Hindlimb muscle (tissue), 1 donor: Measurements from ENCODE around the gene CCDC136. TPM values are rescaled to one million over a fixed set of nuclear protein-coding genes. Genes with fewer than 3 reads are reported as not detected.

Experiments used
- DNase-seq: peaks from one replicate; pipeline ENCODE4 v3.0.0-alpha.2; 2013
- polyA plus RNA-seq: library from polyadenylated mRNA; unstranded; fragments of 120-200 nt; gene quantifications from one replicate; pipeline ENCODE4 v1.2.1, GENCODE V29; 2013; ENCODE audit not compliant: insufficient read length

Gene CCDC136
- polyA plus RNA-seq, 1 donor, result 19.1 TPM

DNA sequence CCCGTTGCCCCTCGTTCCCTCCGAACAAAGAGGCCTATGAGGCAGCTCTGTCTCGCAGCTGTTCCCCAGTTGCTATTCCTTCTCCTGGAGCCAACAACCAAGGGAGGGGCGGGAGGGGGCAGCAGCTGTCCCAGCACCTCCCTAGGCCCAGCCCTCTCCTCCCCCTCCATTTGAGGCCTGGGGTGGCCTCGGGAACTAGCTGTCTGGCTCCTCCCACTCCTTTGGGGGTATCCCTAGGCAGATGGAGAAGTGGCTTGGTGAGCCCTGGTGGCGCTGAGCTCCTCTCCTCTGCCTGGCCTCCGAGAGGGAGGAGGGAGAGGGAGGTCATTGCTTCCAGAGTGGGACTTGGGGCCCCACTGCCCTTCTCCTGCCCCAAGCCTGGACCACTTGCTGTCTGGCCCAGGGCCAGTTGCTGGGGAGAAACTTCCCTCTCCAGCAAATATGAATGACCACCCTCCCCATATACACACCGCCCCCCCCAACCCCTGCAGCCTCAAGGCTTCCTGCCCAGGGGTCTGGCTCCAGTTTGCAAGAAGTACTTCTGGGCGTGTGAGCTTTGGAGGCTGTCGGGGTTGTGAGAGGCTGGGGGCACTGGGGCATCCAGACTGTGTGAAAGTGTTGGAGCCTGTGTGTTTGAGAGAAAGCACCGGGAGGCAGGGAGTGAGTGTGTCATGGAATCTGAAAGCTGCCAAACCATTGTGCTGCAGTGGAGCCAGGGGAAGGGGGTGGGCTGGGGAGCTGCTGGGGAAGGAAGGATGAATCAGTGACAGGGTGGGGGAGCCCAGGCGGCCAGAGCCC, 41.6 kb downstream of the CCDC136 start:
- peak; percentile 93 for DNase-seq

DNA sequence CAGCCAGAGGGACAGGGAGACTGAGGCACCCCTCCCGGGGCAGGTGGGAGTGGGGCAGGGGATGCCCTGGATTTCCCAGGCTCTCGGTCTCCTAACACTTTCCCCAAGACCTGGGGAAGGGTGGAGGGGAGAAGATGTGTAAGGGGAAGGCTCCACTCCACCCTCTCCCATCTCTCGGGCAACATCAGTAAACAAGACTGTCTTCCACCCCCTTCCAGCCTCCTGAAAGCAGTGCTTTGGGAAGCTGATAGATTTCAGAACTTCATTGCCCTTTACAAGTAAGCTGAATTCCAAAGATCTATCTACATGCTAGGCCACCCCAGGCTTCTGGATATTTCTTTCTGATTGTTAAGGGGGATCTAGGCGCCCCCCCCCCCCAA, 42.2 kb downstream of the CCDC136 start:
- DNase-seq, result no peak

DNA sequence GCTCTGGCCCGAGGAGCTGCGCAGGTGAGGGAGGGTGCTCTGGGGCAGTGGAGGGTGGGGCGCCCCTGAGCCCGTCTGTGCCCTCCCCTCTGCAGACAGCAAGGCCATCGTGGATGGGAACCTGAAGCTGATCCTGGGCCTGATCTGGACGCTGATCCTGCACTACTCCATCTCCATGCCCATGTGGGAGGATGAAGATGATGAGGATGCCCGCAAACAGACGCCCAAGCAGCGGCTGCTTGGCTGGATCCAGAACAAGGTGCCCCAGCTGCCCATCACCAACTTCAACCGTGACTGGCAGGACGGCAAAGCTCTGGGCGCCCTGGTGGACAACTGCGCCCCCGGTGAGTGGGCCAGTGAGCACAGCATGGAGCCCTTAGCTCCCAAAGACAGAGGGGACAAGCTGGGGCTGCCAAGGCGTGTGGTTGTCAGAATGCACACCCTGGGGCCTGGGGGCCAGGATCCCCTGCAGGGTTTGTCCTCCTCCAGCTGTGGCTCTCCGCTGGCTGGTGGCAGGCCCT, 43.5 kb downstream of the CCDC136 start:
- no peak for DNase-seq

DNA sequence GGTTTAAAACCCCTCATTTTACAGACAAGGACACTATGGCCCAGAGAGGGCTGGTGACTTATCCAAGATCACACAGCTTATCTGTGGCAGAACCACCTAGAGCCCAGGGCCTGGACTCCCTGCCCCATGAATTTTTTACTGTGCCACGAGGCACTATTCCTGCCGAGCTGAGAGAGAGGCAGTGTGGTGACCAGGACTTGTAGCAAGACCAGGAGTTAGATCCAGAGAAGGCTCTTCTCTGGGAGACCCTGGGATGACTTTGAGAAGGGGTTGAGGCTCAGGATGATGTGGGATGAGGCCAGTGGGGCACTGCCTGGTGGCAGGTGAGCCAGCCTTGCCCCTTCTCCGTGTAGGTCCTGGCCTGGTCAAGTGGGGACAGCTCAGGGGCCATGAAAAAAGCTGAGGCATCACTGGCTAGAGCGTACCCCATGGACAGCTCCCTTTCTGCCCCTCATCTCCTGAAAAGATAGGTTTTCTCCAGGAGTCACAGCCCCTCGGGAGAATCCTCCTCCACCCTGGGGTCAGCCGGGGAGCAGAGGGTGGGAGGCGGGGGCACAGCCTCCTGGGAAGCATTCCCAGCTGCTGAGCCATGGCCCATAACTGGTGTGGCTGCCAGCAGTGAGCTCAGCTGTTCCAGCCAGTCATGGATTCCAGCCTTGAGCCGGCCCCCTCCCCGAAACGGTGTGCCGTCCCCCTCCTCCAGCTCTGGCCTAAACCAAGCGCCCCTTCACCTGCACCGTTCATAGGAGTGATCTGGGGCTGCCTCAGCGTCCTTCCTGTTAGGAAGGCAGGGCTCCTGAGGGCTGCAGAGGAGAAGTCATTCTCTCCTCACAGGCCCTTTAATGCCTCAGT, 44.2 kb downstream of the CCDC136 start:
- DNase-seq, result peak; percentile 49

DNA sequence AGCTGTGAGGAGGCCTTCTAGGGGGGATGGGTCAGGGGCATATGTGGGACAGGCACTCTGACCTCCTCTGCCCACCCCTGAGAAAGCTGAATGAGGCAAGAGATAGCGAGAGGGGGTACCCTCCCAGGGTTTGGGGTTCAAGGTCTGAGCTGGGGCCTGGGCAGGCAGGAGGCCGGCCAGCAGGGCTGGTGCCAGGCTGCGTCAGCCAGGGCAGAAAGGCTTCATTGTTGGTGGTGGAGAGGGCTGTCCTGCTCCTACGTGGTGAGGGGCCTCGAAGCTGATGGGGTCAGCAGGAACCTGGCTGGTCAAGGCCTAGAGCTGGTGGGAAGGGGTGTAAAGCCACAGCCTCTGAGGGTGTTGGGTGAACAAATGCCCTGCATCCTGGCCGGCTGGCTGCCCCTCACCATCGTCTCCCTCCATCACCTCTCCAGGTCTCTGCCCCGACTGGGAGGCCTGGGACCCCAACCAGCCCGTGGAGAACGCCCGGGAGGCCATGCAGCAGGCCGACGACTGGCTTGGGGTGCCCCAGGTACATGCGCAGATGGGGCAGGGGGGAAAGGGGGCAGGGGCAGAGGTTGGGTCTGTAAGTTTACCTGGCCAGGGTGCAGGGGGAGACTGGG, 45.1 kb downstream of the CCDC136 start:
- DNase-seq, result no peak

DNA sequence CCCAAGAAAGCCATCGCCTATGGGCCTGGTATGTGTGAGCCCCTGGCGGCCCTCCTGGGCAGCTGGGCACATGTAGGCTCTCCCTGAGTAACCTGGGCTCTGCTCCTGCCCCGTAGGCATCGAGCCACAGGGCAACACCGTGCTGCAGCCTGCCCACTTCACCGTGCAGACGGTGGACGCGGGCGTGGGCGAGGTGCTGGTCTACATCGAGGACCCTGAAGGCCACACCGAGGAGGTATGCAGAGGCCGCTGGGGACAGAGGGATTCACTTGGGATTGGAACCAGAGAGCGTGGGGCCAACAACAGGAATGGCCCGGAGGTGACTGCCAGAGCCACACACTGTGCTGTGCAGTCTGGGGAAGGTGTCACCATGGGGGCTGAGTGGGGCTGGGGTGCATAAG, 45.8 kb downstream of the CCDC136 start:
- DNase-seq, result no peak

DNA sequence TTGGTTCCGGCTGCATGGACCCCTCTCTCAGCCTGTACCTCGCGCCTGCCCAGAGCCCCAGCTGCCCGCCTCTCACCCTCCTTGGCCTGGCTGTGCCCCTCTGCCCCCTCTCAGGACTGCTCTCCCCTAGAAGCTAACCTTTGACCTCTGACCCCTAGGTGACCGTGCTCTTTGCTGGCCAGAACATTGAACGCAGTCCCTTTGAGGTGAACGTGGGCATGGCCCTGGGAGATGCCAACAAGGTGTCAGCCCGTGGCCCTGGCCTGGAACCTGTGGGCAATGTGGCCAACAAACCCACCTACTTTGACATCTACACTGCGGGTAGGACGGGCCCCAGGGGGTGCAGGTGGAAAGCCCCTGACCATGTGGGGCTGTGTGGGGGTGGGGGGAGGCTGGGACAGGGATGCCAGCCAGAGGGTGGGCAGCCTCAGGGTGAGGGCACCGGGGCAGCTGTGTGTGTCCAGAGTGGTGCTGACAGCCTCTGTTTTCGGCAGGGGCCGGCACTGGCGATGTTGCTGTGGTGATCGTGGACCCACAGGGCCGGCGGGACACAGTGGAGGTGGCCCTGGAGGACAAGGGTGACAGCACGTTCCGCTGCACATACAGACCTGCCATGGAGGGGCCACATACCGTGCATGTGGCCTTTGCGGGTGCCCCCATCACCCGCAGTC, 46.5 kb downstream of the CCDC136 start:
- DNase-seq, result no peak

DNA sequence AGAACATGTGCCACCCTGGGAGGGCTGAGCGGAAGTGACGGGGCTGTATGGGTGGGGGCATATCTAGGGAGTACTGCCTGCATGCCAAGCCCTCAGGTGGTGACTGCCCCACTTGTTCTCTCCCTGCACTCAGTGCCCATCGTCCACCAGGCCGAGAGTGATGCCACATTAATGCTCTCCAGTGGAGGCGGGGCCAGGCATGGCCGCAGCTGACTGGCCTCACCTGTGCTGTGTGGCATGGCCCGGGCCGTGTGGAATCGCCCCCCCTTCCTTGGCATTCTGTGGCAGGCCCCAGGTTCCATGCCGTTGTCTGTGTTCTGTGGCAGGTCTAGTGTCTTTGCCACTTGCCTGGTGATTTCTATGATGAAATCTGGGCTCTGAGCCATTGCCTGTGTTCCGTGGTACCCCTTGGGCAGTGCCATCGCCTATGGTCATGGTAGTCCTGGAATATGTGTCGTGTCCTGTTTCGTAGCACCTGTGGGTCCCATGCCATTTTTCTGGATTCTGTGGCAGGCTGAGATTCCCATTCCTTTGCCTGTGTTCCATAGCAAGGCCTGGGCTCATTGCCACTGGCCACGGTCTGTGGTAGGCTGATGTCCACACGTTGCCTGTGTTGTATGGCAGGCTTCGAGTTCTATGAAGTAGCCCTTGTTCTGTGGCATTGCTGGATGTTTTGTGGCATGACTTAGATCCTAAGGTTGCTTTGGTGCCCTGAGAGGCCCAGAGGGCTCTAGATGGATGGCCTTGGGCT, 47.4 kb downstream of the CCDC136 start:
- DNase-seq, result no peak

DNA sequence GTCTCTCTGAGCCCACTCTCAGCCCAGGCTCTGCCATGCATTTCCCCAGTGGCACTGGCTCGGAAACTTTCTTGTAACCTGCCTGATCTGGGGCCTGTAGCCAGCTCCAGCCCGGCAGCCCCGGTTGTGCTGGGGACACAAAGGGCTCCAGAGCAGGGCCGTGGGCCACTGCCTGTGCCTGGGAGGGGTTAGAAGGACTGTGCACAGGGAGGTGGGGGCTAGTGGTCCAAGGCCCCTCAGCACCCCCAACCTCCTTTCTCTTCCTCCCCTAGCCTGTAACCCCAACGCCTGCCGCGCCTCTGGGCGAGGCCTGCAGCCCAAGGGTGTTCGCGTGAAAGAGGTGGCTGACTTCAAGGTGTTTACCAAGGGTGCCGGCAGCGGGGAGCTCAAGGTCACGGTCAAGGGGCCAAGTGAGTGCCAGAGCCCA, 48.0 kb downstream of the CCDC136 start:
- no peak for DNase-seq

DNA sequence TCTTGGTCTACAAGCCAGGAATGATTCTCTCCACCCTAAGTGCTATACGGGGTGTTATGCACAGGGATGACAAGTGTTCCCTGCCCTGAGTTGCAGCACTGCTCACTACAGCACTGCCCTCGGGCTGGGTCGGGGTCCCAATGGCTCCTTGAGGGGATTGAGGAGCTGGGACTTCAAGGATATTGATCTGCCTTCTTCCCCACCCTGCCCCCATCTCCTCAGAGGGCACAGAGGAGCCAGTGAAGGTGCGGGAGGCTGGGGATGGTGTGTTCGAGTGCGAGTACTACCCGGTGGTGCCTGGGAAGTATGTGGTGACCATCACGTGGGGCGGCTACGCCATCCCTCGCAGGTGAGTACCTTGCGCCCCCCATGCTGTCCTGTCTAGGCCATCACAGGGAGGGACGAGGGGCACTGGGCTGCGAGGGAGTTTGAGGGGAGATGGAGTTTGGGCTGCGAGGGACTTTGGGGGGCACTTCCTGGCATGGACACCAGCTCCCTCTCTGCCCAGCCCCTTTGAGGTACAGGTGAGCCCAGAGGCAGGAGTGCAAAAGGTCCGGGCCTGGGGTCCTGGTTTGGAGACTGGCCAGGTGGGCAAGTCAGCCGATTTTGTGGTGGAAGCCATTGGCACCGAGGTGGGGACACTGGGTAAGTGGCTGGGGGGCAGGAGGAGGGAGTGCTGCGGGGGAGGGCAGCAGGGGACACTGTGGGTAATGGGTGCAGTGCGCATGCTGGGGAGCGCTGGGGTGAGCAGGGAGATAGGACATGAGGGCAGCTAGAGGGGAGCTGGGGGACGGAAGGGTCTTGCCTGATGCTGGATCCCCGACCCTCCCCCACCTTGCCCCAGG, 48.8 kb downstream of the CCDC136 start:
- DNase-seq, result no peak

DNA sequence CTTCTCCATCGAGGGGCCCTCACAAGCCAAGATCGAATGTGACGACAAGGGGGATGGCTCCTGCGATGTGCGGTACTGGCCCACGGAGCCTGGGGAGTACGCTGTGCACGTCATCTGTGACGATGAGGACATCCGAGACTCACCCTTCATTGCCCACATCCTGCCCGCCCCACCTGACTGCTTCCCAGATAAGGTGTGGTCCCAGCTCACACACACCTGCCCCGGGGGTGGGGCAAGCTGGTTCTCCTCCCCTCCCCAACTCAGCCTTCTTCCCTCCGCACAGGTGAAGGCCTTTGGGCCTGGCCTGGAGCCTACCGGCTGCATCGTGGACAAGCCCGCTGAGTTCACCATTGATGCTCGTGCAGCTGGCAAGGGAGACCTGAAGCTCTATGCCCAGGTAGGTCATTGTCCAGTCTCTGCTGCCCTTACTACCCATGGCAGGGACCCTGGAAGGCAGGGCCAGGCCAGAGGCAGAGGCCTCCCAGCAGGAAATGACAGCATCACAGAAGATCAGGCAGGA, 49.5 kb downstream of the CCDC136 start:
- DNase-seq, result no peak

DNA sequence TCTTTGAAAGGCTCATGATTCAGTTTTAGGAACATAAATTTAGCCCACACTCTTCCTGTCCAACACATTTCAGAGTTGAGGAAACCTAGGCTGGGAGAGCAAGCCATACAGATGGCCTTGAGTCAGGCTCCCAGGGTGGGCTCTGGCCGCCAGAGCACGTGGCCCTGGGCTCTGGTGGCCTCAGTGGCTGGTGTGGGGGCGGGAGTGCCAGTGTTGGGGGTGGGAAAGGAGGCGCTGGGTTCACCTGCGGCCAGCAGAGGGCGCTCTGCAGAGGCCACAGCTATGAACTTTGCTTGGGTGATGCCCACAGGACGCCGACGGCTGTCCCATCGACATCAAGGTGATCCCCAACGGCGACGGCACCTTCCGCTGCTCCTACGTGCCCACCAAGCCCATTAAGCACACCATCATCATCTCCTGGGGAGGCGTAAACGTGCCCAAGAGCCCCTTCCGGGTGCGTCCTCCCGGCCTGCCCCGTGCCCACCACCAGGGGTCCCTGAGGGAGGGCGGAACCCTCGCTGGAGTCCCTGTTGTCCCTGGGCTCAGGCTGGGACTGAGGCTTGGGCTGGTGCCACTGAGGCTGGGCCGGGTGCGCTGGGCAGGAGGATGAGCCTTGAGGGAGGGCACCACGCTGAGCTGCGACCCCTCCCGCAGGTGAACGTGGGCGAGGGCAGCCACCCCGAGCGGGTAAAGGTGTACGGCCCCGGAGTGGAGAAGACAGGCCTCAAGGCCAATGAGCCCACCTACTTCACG, 50.3 kb downstream of the CCDC136 start:
- DNase-seq, result no peak

DNA sequence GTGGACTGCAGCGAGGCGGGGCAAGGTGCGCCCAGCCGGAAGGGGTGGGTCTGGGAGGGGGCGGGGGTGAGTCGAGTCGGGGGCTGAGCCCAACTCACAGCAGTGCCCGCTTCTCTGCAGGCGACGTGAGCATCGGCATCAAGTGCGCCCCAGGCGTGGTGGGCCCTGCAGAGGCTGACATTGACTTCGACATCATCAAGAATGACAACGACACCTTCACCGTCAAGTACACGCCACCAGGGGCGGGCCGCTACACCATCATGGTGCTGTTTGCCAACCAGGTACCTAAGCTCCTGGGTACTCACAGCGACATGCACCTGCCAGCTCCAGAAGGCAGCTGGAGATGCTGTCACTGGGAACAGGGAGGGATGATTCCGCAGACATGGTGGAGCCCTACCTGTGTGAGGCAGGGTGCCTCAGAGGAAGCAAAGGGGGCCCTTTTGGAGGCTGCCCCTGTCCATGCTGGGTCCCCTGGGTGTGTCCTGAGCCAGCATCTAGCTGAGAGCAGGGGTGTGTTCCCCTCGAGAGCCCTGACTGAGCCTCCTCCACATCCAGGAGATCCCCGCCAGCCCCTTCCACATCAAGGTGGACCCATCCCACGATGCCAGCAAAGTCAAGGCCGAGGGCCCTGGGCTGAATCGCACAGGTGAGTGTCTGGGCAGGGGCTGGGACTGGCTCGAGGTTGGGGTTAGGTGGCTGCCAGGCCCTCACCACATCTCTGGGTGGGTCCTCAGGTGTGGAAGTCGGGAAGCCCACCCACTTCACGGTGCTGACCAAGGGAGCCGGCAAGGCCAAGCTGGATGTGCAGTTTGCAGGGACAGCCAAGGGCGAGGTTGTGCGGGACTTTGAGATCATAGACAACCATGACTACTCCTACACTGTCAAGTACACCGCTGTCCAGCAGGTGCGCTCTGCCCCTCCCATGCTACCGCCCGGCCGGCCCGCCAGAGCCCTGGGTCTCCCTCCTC, 51.2 kb downstream of the CCDC136 start:
- DNase-seq, result no peak

DNA sequence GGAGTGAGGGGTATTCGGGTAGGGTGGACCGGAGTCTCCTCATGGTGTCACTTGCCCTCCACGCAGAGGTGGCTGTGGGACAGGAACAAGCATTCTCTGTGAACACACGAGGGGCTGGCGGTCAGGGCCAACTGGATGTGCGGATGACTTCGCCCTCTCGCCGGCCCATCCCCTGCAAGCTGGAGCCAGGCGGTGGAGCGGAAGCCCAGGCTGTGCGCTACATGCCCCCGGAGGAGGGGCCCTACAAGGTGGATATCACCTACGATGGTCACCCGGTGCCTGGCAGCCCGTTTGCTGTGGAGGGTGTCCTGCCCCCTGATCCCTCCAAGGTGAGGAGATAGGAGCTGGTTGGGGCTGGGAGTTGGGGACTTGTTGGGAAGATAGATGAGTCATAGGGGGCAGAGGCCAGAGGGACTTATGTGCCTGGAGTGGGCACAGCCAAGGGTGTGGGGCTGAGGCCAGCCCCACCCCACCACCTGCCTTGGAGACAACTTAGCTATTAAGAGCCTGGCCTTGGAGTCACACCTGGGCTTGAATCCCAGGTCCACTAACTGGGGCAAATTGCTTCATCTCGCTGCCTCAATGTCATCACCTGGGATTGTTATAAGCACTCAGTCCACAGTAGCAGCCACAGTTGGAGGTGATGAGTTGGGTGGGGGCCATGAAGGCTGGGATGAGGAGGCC, 52.3 kb downstream of the CCDC136 start:
- no peak for DNase-seq

DNA sequence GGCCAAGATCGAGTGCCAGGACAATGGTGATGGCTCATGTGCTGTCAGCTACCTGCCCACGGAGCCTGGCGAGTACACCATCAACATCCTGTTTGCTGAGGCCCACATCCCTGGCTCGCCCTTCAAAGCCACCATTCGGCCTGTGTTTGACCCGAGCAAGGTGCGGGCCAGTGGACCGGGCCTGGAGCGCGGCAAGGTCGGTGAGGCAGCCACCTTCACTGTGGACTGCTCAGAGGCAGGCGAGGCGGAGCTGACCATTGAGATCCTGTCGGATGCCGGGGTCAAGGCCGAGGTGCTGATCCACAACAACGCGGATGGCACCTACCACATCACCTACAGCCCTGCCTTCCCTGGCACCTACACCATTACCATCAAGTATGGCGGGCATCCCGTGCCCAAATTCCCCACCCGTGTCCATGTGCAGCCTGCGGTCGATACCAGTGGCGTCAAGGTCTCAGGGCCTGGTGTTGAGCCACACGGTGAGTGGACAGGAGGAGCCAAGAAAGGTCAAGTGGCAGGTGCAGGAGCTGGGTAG, 53.1 kb downstream of the CCDC136 start:
- DNase-seq, result no peak

DNA sequence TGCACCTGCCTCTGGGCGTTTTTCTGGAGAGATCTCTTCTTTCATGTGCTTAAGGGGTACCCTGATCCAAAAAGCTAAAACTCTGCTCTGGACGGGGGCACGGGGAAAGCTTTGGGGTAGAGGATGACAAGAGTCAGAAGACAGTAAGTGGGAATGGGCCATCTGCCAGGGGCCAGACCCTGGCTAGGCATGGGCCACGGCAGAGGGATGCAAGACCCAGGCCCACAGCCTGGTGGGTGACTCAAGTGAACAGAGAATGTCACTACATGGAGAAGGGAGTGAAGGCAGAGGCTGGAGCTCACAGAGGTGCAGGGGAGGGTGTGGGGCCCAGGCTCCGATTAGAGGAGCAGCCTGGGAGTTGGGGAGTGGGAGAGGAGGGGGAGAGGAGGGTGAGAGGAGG, 53.7 kb downstream of the CCDC136 start:
- DNase-seq, result no peak

DNA sequence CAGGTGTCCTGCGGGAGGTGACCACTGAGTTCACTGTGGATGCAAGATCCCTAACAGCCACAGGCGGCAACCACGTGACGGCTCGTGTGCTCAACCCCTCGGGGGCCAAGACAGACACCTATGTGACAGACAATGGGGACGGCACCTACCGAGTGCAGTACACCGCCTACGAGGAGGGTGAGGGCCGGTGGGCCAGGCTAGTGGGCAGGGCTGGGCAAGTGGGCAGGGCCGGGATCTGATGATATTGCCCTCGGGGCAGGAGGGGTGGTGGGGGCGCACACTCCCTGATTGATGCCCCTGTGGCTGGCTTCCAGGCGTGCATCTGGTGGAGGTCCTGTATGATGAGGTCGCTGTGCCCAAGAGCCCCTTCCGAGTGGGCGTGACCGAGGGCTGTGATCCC, 54.2 kb downstream of the CCDC136 start:
- no peak for DNase-seq
